Ascending aorta (tissue), 2 donors: Measurements from ENCODE around the gene ARFGEF2. TPM values are rescaled to one million over a fixed set of nuclear protein-coding genes. Genes with fewer than 3 reads are reported as not detected.

ENCODE experiments used
- DNase-seq, 2 donors: peaks; one replicate each; pipeline ENCODE4 v3.0.0-alpha.2; 2019; ENCODE audit warnings: low spot score in 2 of 2
- H3K27ac ChIP-seq, 2 donors: fragments of 200-600 bp; sonication (generic); one replicate each; pipeline ENCODE4 v1.5.1; 2016 to 2017; ENCODE audit warnings: mild to moderate bottlenecking in 1 of 2
- H3K27me3 ChIP-seq: fragments of 200-600 bp; sonication (generic); one replicate; pipeline ENCODE4 v1.5.1; 2017
- H3K36me3 ChIP-seq, 2 donors: fragments of 200-600 bp; sonication (generic); one replicate each; pipeline ENCODE4 v1.5.1; 2016
- H3K4me1 ChIP-seq, 2 donors: fragments of 200-600 bp; sonication (generic); one replicate each; pipeline ENCODE4 v1.5.1; 2016 to 2017; ENCODE audit warnings: mild to moderate bottlenecking in 1 of 2
- H3K4me3 ChIP-seq, 2 donors: fragments of 200-600 bp; sonication (generic); one replicate each; pipeline ENCODE4 v1.5.1; 2016 to 2017; ENCODE audit warnings: mild to moderate bottlenecking in 1 of 2
- H3K9me3 ChIP-seq, 2 donors: fragments of 200-600 bp; sonication (generic); one replicate each; pipeline ENCODE4 v1.5.1; 2016
- CTCF ChIP-seq, 3 experiments: fragments of 200-600 bp in 2 of 3; fragments of 450-650 bp in 1 of 3; sonication (generic) in 2 of 3; IDR thresholded peaks; one replicate each; pipeline ENCODE4 v1.5.1; 2016 to 2019; ENCODE audit warnings: antibody characterized with exemption in 3 of 3, mild to moderate bottlenecking in 1 of 3, moderate library complexity in 1 of 3
- intact Hi-C: fragments of 100-400 bp; cut with DNase I; formaldehyde crosslinking; loops from one replicate; pipeline ENCODE4 v1.15.1; 2023
- total RNA-seq: library from RNA; depleted of rRNA; stranded (reverse); fragments of >200 nt; gene quantifications from one replicate; pipeline ENCODE4 v1.1.0, GENCODE V29; 2016

ARFGEF2 gene
- total RNA-seq, 1 donor from 2014 or later: 7.9 TPM

- intact Hi-C loops: no loop called here
- H3K27me3 ChIP-seq: no peaks in the 10 kb centered on the region
- TF ChIP-seq CTCF (IDR thresholded peaks at IDR 0.05): no peak
- H3K36me3 ChIP-seq: no peaks in the 10 kb centered on the region
- H3K4me3 ChIP-seq: no peak overlapping the region
- no peaks in the 10 kb centered on the region for H3K9me3 ChIP-seq
- no peak for DNase-seq
- no peaks in the 10 kb centered on the region for H3K4me1 ChIP-seq
- no peak overlapping the region for H3K27ac ChIP-seq
Measured at GRCh38 chr20:48893374-48893773, 28.1 kb upstream of the ARFGEF2 start.

GRCh38 chr20:48897305-48898010 lies 24.1 kb upstream of the ARFGEF2 start:
- Histone ChIP-seq H3K27ac (no peak overlapping the region), H3K4me1 (no peaks in the 10 kb centered on the region), H3K27me3 (no peaks in the 10 kb centered on the region), H3K36me3 (no peaks in the 10 kb centered on the region), H3K4me3 (no peak overlapping the region), H3K9me3 (no peaks in the 10 kb centered on the region)
- no peak for DNase-seq
- intact Hi-C loops: no loop called here
- no peak for TF ChIP-seq CTCF (IDR thresholded peaks at IDR 0.05)

- intact Hi-C loops: no loop called here
- DNase-seq: no peak
- TF ChIP-seq CTCF (IDR thresholded peaks at IDR 0.05): no peak
- no peak overlapping the region for H3K27ac ChIP-seq
- no peaks in the 10 kb centered on the region for H3K9me3 ChIP-seq
- H3K27me3 ChIP-seq: no peaks in the 10 kb centered on the region
- H3K36me3 ChIP-seq: no peaks in the 10 kb centered on the region
- no peaks in the 10 kb centered on the region for H3K4me1 ChIP-seq
- no peak overlapping the region for H3K4me3 ChIP-seq
Measured at GRCh38 chr20:48898210-48898609, 23.3 kb upstream of the ARFGEF2 start.

- H3K27me3 ChIP-seq: no peaks in the 10 kb centered on the region
- no peaks in the 10 kb centered on the region for H3K9me3 ChIP-seq
- H3K36me3 ChIP-seq: no peaks in the 10 kb centered on the region
- intact Hi-C loops: no loop called here
- no peak for DNase-seq
- no peak overlapping the region for H3K4me3 ChIP-seq
- TF ChIP-seq CTCF (IDR thresholded peaks at IDR 0.05): no peak
- H3K4me1 ChIP-seq: no peaks in the 10 kb centered on the region
- no peak overlapping the region for H3K27ac ChIP-seq
Measured at GRCh38 chr20:48898896-48899530, 22.5 kb upstream of the ARFGEF2 start.

- Histone ChIP-seq H3K36me3 (no peaks in the 10 kb centered on the region), H3K4me3 (no peak overlapping the region), H3K27ac (no peak overlapping the region), H3K9me3 (no peaks in the 10 kb centered on the region), H3K4me1 (peaks cover 3 to 4% of the 10 kb centered on the region in 2 donors), H3K27me3 (no peaks in the 10 kb centered on the region)
- intact Hi-C loops: loop anchor here (5.0 kb wide), 1 partner anchor 73 kb away; the partner anchor contains the start of gene PREX1
- no peak for TF ChIP-seq CTCF (IDR thresholded peaks at IDR 0.05)
- no peak for DNase-seq
Measured at GRCh38 chr20:48899881-48900280, 21.6 kb upstream of the ARFGEF2 start.
